OCI-LY3 (cell line): ENCODE measurements around the gene STAT4.
A peak's percentile ranks its signal among the peaks of the same experiment; 100 is the strongest.

Experiments used
- H2AFZ ChIP-seq: fragments of 200-600, 300-600 bp; shearing (Covaris generic); 2 replicates; pipeline ENCODE4 v1.6.0; 2014; ENCODE audit warnings: antibody characterized with exemption, low read depth, low read length
- H3K27ac ChIP-seq: fragments of 200-600, 300-600 bp; sonication (generic); 2 replicates; pipeline ENCODE4 v1.5.1; 2014; ENCODE audit warnings: mild to moderate bottlenecking, low read length, moderate library complexity, mixed read lengths
- H3K27me3 ChIP-seq: fragments of 200-600, 300-600 bp; sonication (generic); 2 replicates; pipeline ENCODE4 v1.6.1; 2014; ENCODE audit warnings: low read depth, low read length, mixed read lengths
- H3K36me3 ChIP-seq: fragments of 200-600, 300-600 bp; sonication (generic); replicated peaks from 2 replicates; pipeline ENCODE3; 2014; ENCODE audit warnings: low read depth, low read length, mixed read lengths
- H3K4me1 ChIP-seq: fragments of 300-600, 200-600 bp; sonication (generic); 2 replicates; pipeline ENCODE4 v1.6.1; 2014; ENCODE audit warnings: low read length, mixed read lengths
- H3K4me2 ChIP-seq: fragments of 200-600, 300-600 bp; sonication (generic); 2 replicates; pipeline ENCODE4 v1.6.1; 2014; ENCODE audit warnings: low read length, mixed read lengths
- H3K4me3 ChIP-seq: fragments of 300-600, 200-600 bp; sonication (generic); 2 replicates; pipeline ENCODE4 v1.5.1; 2014; ENCODE audit warnings: antibody characterized with exemption, mild to moderate bottlenecking, low read length, moderate library complexity
- H3K79me2 ChIP-seq: fragments of 300-600, 200-600 bp; shearing (Covaris generic); 2 replicates; pipeline ENCODE4 v1.6.1; 2014; ENCODE audit warnings: mild to moderate bottlenecking, low read length, mixed read lengths
- H3K9ac ChIP-seq: fragments of 300-600, 200-600 bp; shearing (Covaris generic); 2 replicates; pipeline ENCODE4 v1.6.0; 2014; ENCODE audit warnings: mild to moderate bottlenecking, low read length, moderate library complexity
- H3K9me3 ChIP-seq: fragments of 200-600, 300-600 bp; shearing (Covaris generic); 2 replicates; pipeline ENCODE4 v1.6.1; 2014; ENCODE audit warnings: low read length, mixed read lengths; ENCODE audit not compliant: insufficient read depth
- H4K20me1 ChIP-seq: fragments of 200-600, 300-600 bp; sonication (generic); 2 replicates; pipeline ENCODE4 v1.6.1; 2016; ENCODE audit warnings: low read length, mixed read lengths; ENCODE audit not compliant: insufficient read depth
- CTCF ChIP-seq: fragments of 200-600, 300-600 bp; sonication (generic); IDR thresholded peaks from 2 replicates; pipeline ENCODE4 v1.5.1; 2014; ENCODE audit warnings: antibody characterized with exemption, low read length, low read depth
- EZH2phosphoT487 ChIP-seq: fragments of 200-600 bp; shearing (Covaris generic); IDR thresholded peaks from 2 replicates; pipeline ENCODE4 v1.6.1; 2018; ENCODE audit warnings: antibody characterized with exemption, mixed run types, low read depth

The STAT4 gene

GRCh38 chr2:191128172-191128910 is 22.5 kb downstream of the STAT4 start:
- Histone ChIP-seq H3K9ac (peak overlapping the region; percentile 26; the same call in 1 of the 2 replicates), H2AFZ (peak overlapping the region; percentile 20), H3K9me3 (no peaks in the 10 kb centered on the region), H3K4me1 (peaks cover 13% of the 10 kb centered on the region), H4K20me1 (no peaks in the 10 kb centered on the region), H3K79me2 (no peaks in the 10 kb centered on the region), H3K27ac (peak overlapping the region; percentile 35), H3K36me3 (no peaks in the 10 kb centered on the region), H3K27me3 (no peaks in the 10 kb centered on the region), H3K4me3 (peak overlapping the region; percentile 37), H3K4me2 (peak overlapping the region; percentile 54)
- TF ChIP-seq EZH2phosphoT487, result no peak
- TF ChIP-seq CTCF, result no peak

- Histone ChIP-seq H3K4me3 (no peak overlapping the region), H3K27me3 (no peaks in the 10 kb centered on the region), H3K79me2 (no peaks in the 10 kb centered on the region), H3K9ac (no peak overlapping the region), H3K4me1 (peaks cover 13% of the 10 kb centered on the region), H3K9me3 (no peaks in the 10 kb centered on the region), H4K20me1 (no peaks in the 10 kb centered on the region), H2AFZ (no peak overlapping the region), H3K36me3 (no peaks in the 10 kb centered on the region), H3K4me2 (no peak overlapping the region), H3K27ac (no peak overlapping the region)
- TF ChIP-seq CTCF (no peak), EZH2phosphoT487 (no peak)
Measured at GRCh38 chr2:191127235-191127634, 23.6 kb downstream of the STAT4 start.

GRCh38 chr2:191126386-191127085 is 24.3 kb downstream of the STAT4 start:
- no peak for TF ChIP-seq CTCF
- TF ChIP-seq EZH2phosphoT487, result no peak
- H3K36me3 ChIP-seq, result no peaks in the 10 kb centered on the region
- H3K4me2 ChIP-seq, result no peak overlapping the region

GRCh38 chr2:191125646-191126045 is 25.1 kb downstream of the STAT4 start:
- Histone ChIP-seq H3K27me3 (no peaks in the 10 kb centered on the region), H3K4me3 (no peak overlapping the region), H3K4me2 (no peak overlapping the region), H4K20me1 (no peaks in the 10 kb centered on the region), H3K27ac (no peak overlapping the region), H2AFZ (no peak overlapping the region), H3K79me2 (no peaks in the 10 kb centered on the region), H3K4me1 (peaks cover 13% of the 10 kb centered on the region), H3K36me3 (no peaks in the 10 kb centered on the region), H3K9me3 (no peaks in the 10 kb centered on the region), H3K9ac (no peak overlapping the region)
- TF ChIP-seq CTCF, result no peak
- TF ChIP-seq EZH2phosphoT487, result no peak

More at GRCh38 chr2:191126386-191127085, 24.3 kb downstream of the STAT4 start:
- H3K9ac ChIP-seq, result no peak overlapping the region
- no peaks in the 10 kb centered on the region for H3K79me2 ChIP-seq
- no peak overlapping the region for H3K4me3 ChIP-seq
- peaks cover 13% of the 10 kb centered on the region for H3K4me1 ChIP-seq
- H2AFZ ChIP-seq, result no peak overlapping the region
- no peaks in the 10 kb centered on the region for H3K27me3 ChIP-seq
- no peaks in the 10 kb centered on the region for H3K9me3 ChIP-seq
- H3K27ac ChIP-seq, result no peak overlapping the region
- H4K20me1 ChIP-seq, result no peaks in the 10 kb centered on the region
